WTC11 (cell line): ENCODE results near the gene GSG1L2. TPM values are rescaled to one million over a fixed set of nuclear protein-coding genes. Genes with fewer than 3 reads are reported as not detected.

Experiments
- ATAC-seq: fragments of 200-7000 bp; cut with Tn5 transposase; 2 replicates; pipeline ENCODE4 v1.10.0; 2021; ENCODE audit warnings: mild to moderate bottlenecking, moderate library complexity
- CTCF ChIA-PET: fragments of 300-600 bp; sonication (Branson Sonifier 250); formaldehyde crosslinking; loops from one replicate; lab custom pipeline; 2021; ENCODE audit warnings: antibody characterized with exemption; lab: Charles Lee
- POLR2A ChIA-PET: fragments of 350-600 bp; sonication (Branson Sonifier 250); formaldehyde crosslinking; loops from one replicate; lab custom pipeline; 2021; ENCODE audit warnings: antibody characterized with exemption; lab: Charles Lee
- DNase-seq: peaks from one replicate; pipeline ENCODE4 v3.0.0; 2021; ENCODE audit warnings: low spot score
- H3K27ac Mint-ChIP-seq: 2 replicates; pipeline ENCODE4 v1.8.0; 2021; ENCODE audit warnings: mixed read lengths
- H3K27me3 Mint-ChIP-seq: 2 replicates; pipeline ENCODE4 v1.8.0; 2021; ENCODE audit warnings: low read depth, mild to moderate bottlenecking, moderate library complexity, mixed read lengths
- H3K36me3 Mint-ChIP-seq: 2 replicates; pipeline ENCODE4 v1.8.0; 2021; ENCODE audit warnings: mixed read lengths
- H3K4me1 Mint-ChIP-seq: 2 replicates; pipeline ENCODE4 v1.8.0; 2022; ENCODE audit warnings: mixed read lengths
- H3K4me3 Mint-ChIP-seq: 2 replicates; pipeline ENCODE4 v1.8.0; 2021; ENCODE audit warnings: mild to moderate bottlenecking, moderate library complexity, mixed read lengths
- H3K9me3 Mint-ChIP-seq: 2 replicates; pipeline ENCODE4 v1.8.0; 2021; ENCODE audit warnings: mixed read lengths
- AFF4 ChIP-seq: sonication (generic); formaldehyde crosslinking; IDR thresholded peaks from 2 replicates; pipeline ENCODE4 v1.8.1; 2023; ENCODE audit warnings: mild to moderate bottlenecking, missing genetic modification reagents, borderline replicate concordance
- ATF3 ChIP-seq: sonication (generic); formaldehyde crosslinking; conservative IDR thresholded peaks from 2 replicates; pipeline ENCODE4 v1.8.1; 2022; ENCODE audit warnings: mild to moderate bottlenecking, missing genetic modification reagents
- CREM ChIP-seq: sonication (generic); formaldehyde crosslinking; IDR thresholded peaks from 2 replicates; pipeline ENCODE4 v1.8.1; 2022; ENCODE audit warnings: mild to moderate bottlenecking, missing genetic modification reagents, moderate library complexity
- ELF4 ChIP-seq: sonication (generic); formaldehyde crosslinking; IDR thresholded peaks from 2 replicates; pipeline ENCODE4 v1.8.1; 2022; ENCODE audit warnings: low read depth, mild to moderate bottlenecking, moderate library complexity, missing genetic modification reagents
- EMX1 ChIP-seq: fragments of 250-450 bp; sonication (Bioruptor Pico); IDR thresholded peaks from 2 replicates; pipeline ENCODE4 v1.8.0; 2021; ENCODE audit warnings: mild to moderate bottlenecking
- ETV6 ChIP-seq: sonication (generic); formaldehyde crosslinking; IDR thresholded peaks from 2 replicates; pipeline ENCODE4 v1.8.1; 2022; ENCODE audit warnings: mild to moderate bottlenecking, missing genetic modification reagents
- FOXJ3 ChIP-seq: sonication (generic); formaldehyde crosslinking; IDR thresholded peaks from 2 replicates; pipeline ENCODE4 v1.9.0; 2021; ENCODE audit warnings: missing genetic modification reagents, mild to moderate bottlenecking, borderline replicate concordance
- NFE2L1 ChIP-seq: sonication (generic); formaldehyde crosslinking; IDR thresholded peaks from 2 replicates; pipeline ENCODE4 v1.8.1; 2023; ENCODE audit warnings: missing genetic modification reagents
- NR1H2 ChIP-seq: sonication (generic); formaldehyde crosslinking; IDR thresholded peaks from 2 replicates; pipeline ENCODE4 v1.9.0; 2021; ENCODE audit warnings: mild to moderate bottlenecking, moderate library complexity, missing genetic modification reagents
- NR3C1 ChIP-seq: sonication (generic); formaldehyde crosslinking; conservative IDR thresholded peaks from 2 replicates; pipeline ENCODE4 v1.8.1; 2023; ENCODE audit warnings: low read depth, mild to moderate bottlenecking, missing genetic modification reagents
- OVOL2 ChIP-seq: fragments of 250-450 bp; sonication (Bioruptor Pico); IDR thresholded peaks from 2 replicates; pipeline ENCODE4 v1.9.0; 2021; ENCODE audit warnings: mild to moderate bottlenecking, borderline replicate concordance
- PRDM15 ChIP-seq: sonication (generic); formaldehyde crosslinking; IDR thresholded peaks from 2 replicates; pipeline ENCODE4 v1.8.0; 2022; ENCODE audit warnings: missing genetic modification reagents
- TCF7 ChIP-seq: sonication (generic); formaldehyde crosslinking; IDR thresholded peaks from 2 replicates; pipeline ENCODE4 v1.8.0; 2022; ENCODE audit warnings: mild to moderate bottlenecking, low read depth, missing genetic modification reagents, moderate library complexity
- USF1 ChIP-seq: sonication (generic); formaldehyde crosslinking; IDR thresholded peaks from 2 replicates; pipeline ENCODE4 v1.8.0; 2022; ENCODE audit warnings: mild to moderate bottlenecking, missing genetic modification reagents
- ZNF138 ChIP-seq: sonication (generic); formaldehyde crosslinking; conservative IDR thresholded peaks from 2 replicates; pipeline ENCODE4 v1.8.1; 2022; ENCODE audit warnings: mild to moderate bottlenecking, moderate library complexity, missing genetic modification reagents
- ZNF232 ChIP-seq: sonication (generic); formaldehyde crosslinking; IDR thresholded peaks from 2 replicates; pipeline ENCODE4 v1.8.0; 2022; ENCODE audit warnings: mild to moderate bottlenecking, missing genetic modification reagents
- ZNF425 ChIP-seq: fragments of 250-450 bp; sonication (Bioruptor Pico); conservative IDR thresholded peaks from 2 replicates; pipeline ENCODE4 v1.9.0; 2021; ENCODE audit warnings: mild to moderate bottlenecking
- total RNA-seq: library from RNA; stranded (reverse); gene quantifications from 3 replicates; pipeline ENCODE4 v1.2.3, GENCODE V29; 2021

GSG1L2 gene
- total RNA-seq, 1 experiment from 2014 or later = not detected

GRCh38 chr17:9830711-9831110 lies 8.8 kb upstream of the GSG1L2 start (continued):
- TF ChIP-seq ETV6 (CRISPR knock-in tag) (no peak), TCF7 (CRISPR knock-in tag) (no peak), NR3C1 (no peak), ZNF232 (CRISPR knock-in tag) (no peak), ZNF425 (no peak), NR1H2 (CRISPR knock-in tag) (no peak), FOXJ3 (CRISPR knock-in tag) (no peak)

GRCh38 chr17:9829343-9829742 lies 7.5 kb upstream of the GSG1L2 start:
- H3K27me3 Mint-ChIP-seq = no peaks in the 10 kb centered on the region; the same call in 1 of the 2 replicates
- no peak overlapping the region for H3K4me3 Mint-ChIP-seq
- H3K9me3 Mint-ChIP-seq = peaks cover 8% of the 10 kb centered on the region
- ATAC-seq (no peak), DNase-seq (no peak)
- ChIA-PET CTCF (no interaction called here), POLR2A (no interaction called here)
- no peak for TF ChIP-seq ZNF138 (CRISPR knock-in tag)
- no peak for TF ChIP-seq EMX1 (CRISPR knock-in tag)
- TF ChIP-seq NR3C1 = no peak
- no peak for TF ChIP-seq ZNF232 (CRISPR knock-in tag)
- no peak for TF ChIP-seq PRDM15 (CRISPR knock-in tag)
- TF ChIP-seq NFE2L1 (CRISPR knock-in tag) = no peak
- no peak for TF ChIP-seq AFF4 (CRISPR knock-in tag)
- no peak for TF ChIP-seq ELF4
- no peak for TF ChIP-seq CREM (CRISPR knock-in tag)
- TF ChIP-seq OVOL2 (CRISPR knock-in tag) = no peak
- TF ChIP-seq ATF3 = no peak
- TF ChIP-seq USF1 (CRISPR knock-in tag) = no peak
- H3K27ac Mint-ChIP-seq = no peak overlapping the region
- H3K4me1 Mint-ChIP-seq = peaks cover 4% of the 10 kb centered on the region
- H3K36me3 Mint-ChIP-seq = no peaks in the 10 kb centered on the region
